Muscle of back (tissue), 13 donors: ENCODE data around the gene ZNF429. TPM values are rescaled to one million over a fixed set of nuclear protein-coding genes. Genes with fewer than 3 reads are reported as not detected.
"Not testable (repeated sequence)": the region's sequence is repeated elsewhere in the genome, so short reads cannot be mapped to it uniquely, and the experiment has no call there.

ENCODE experiments used
- DNase-seq, 3 donors: peaks; one replicate each; pipeline versions ENCODE4 v3.0.0 to v3.0.0-alpha.2; 2013
- long read RNA-seq, 9 donors: transcript quantifications; one replicate each; lab custom pipeline, GENCODE V29; 2026
- polyA plus RNA-seq, 10 donors: library from polyadenylated mRNA; unstranded; fragments of 120-200 nt; gene quantifications; one replicate each; pipeline ENCODE4 v1.2.1, GENCODE V29; 2013; ENCODE audit not compliant: insufficient read length in 10 of 10

Gene ZNF429
- polyA plus RNA-seq = 10 to 100 TPM in 9 of 10 donors, 1 to 10 TPM in 1; 9.9 to 17.7 (median 14.8) TPM
- long read RNA-seq, donor 1, partial matches to known transcripts = 7 of 9 reads
- long read RNA-seq, donor 1, other reads (novel, unspliced or antisense) = 0 of 9 reads
- long read RNA-seq, donor 2, partial matches to known transcripts = 0 of 6 reads
- long read RNA-seq, donor 2, other reads (novel, unspliced or antisense) = 5 of 6 reads
- long read RNA-seq, donor 3 = 0 reads
- long read RNA-seq, donor 4 = 0 reads
- long read RNA-seq, donor 5, partial matches to known transcripts = 9 of 11 reads
- long read RNA-seq, donor 5, other reads (novel, unspliced or antisense) = 0 of 11 reads
- long read RNA-seq, donor 6, partial matches to known transcripts = 0 of 7 reads
- long read RNA-seq, donor 6, other reads (novel, unspliced or antisense) = 5 of 7 reads
- long read RNA-seq, donor 7 = 0 reads
- long read RNA-seq, donor 8, partial matches to known transcripts = 6 of 8 reads
- long read RNA-seq, donor 8, other reads (novel, unspliced or antisense) = 0 of 8 reads
- long read RNA-seq, donor 9 = 0 reads

- peak; percentile 94 to 98 (median 95) for DNase-seq
These were observed at the start of gene ZNF429 for GRCh38 chr19:21505459-21506451. Gene ZNF429 (plus strand): TSS chr19:21505602. CDS start chr19:21505772, 170 bp downstream.

DNA sequence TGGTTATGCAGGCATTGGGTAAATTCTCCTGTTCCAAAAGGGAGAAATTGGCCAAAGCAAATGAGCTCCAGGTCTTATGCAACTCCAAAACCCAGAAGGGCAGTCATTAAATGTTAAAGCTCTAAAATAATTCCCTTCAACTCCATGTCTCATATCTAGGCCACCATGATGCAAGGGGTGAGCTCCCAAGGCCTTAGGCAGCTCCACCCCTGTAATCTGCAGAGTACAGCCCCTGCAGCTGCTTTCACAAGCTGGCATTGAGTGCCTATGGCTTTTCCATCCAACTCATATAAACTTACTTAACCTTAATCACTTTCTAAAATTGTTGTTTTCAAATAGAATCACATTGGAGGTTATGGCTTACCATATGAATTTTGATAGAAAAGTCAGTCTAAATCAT, 44.7 kb upstream of the ZNF429 start:
- DNase-seq = no peak

DNA sequence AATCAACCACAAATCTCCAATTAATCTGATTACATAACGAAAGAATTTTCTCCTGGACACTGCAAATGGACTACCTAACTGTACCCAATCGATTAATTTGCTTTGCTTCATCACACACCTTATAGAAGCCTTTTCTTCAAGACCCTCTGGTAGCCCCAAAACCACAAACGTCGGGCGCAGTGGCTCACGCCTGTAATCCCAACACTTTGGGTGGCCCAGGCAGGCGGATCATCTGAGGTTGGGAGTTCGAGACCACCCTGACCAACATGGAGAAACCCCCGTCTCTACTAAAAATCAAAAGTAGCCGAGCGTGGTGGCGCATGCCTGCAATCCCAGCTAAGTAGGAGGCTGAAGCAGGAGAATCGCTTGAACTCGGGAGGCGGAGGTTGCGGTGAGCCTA, 42.9 kb upstream of the ZNF429 start:
- no peak for DNase-seq

DNA sequence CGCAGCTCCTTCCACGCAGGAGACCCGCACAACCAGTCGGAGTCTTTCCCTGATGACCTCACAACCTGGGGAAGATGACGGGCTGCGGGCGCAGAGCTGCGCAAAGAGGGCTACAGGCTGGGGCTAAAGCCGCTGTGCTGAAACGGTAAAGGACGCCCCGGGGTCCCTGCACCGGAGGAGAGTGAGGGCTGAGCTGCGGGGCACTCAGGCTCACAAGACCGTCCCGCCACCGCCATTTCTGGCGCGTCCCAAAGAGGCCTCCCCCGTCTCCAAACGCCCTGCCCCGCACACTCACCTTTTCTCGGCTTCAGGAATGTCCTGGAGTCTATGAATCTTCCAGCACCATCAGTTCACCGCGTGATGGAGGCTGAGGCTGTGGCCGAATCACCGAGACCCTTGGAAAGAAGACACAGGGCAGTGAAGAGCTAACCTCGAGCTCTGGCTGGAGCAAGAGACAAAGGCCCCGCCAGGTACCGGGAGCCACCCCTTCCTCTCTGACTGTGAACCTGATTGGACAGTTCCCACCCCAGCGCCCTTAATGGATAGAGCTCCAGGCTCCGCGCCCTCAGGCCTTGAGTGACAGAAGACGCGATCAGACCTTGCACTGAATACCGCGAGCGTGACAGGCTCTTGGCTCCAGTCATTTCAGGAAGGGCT, 41.8 kb upstream of the ZNF429 start:
- peak; percentile 25 to 79 (median 58) for DNase-seq

DNA sequence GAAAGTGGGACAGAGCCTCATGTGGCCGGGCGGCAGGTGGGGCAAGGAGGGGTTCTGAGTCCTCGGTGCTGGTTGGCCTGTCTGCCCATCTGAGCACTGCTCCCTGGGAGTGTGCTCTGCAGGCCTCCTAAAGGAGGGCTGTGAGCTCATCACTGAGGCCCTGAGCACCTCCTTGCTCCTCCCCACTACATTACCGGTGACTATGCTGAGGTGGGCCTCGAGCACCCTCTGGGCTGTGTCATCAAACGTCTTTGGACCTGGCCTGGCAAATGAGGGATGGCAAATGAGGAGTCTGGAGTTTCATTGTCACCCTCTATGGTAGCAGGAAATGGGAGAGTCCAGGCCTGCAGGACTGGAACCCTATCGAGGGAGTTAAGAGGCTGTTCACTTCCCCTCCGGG, 38.8 kb upstream of the ZNF429 start:
- no peak for DNase-seq

GRCh38 chr19:21468791-21469190, 36.6 kb upstream of the ZNF429 start:
- no peak for DNase-seq

DNA sequence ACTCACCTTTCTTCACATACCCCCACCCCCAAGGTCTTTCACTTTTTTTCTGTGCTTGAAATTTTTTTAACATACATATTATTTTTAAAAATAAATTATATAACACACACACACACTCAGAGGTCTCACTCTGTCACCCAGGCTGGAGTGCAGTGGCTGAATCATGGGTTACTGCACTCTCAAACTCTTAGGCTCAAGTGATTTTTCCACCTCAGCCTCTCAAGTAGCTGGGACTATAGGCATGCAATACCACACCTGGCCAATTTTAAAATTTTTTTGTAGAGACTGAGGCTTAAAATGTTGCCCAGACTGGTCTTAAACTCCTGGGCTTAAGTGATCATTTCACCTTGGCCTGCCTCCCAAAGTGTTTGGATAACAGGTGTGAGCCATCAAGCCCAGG, 32.9 kb upstream of the ZNF429 start:
- DNase-seq = no peak

GRCh38 chr19:21474671-21475181, 30.7 kb upstream of the ZNF429 start:
- peak; percentile 67 to 94 (median 88) for DNase-seq

GRCh38 chr19:21482361-21482760, 23.0 kb upstream of the ZNF429 start:
- DNase-seq = not testable (repeated sequence)

- peak in 2 of 3 donors; percentile 13 to 48 for DNase-seq
These were observed 22.5 kb upstream of the ZNF429 start for GRCh38 chr19:21482863-21483276.

DNA sequence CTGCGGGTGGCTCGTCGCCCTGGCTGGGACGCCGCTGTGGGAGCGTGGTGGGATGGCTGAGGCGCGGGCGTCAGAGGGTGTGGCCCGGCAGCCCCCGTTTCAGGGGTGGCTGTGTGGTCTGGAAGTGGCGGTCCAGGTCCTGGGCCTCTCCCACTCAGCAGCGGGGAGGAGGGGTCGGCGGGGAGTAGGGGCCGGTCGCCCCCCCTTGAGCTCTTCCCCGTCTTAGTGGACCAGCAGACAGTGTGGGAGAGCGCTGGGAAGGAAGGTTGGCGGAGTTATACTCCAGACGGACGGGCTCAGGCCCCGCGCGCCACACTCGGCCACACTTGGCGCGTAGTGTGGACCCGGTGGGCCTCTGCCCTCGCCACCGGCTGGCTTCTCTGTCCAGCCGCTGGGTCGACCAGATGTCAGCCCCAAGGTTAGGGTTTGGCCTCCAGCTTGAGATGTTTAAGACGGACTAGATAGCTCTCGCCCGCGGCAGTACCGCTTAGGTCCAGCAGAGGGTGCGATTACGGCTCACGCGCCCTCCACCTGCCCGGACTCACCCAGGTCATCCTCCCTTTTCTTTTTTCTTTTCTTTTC, 21.7 kb upstream of the ZNF429 start:
- DNase-seq = peak in 1 of 3 donors; percentile 32

DNA sequence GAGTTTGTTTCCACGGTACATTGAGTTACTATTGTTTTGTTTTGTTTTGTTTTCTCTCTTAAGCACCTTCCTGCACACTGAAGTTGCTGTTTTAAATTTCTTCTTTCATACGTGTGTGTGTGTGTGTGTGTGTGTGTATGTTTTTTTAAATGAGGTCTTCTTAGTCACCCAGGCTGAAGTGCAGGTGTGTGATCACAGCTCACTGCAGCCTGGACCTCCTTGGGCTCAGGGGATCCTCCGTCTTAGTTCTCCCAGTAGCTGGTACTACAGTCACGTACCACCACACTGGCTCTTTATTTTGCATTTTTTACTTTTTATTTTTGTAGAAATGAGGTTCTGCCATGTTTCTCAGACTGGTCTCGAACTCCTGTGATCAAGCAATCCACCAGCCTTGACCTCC, 20.8 kb upstream of the ZNF429 start:
- DNase-seq = no peak

DNA sequence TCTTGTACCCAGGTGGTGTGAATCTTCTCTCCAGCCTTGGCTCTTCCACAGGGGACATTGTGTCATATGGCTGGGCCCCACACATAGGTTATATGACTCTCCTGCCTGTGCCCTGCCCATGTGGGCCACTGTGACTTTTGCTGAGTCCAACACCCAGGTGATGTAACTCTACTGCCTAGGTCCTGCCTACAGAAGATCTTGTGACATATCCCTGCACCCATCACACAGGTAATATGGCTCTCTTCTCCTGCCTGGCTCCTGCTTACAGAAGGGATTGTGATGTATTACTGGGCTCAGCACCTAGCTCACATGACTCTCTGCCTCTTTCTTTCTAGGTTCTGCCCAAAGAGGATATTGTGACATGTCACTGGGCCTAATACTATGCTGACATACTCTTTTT, 19.5 kb upstream of the ZNF429 start:
- no peak for DNase-seq

GRCh38 chr19:21487969-21488368, 17.4 kb upstream of the ZNF429 start:
- DNase-seq = no peak

DNA sequence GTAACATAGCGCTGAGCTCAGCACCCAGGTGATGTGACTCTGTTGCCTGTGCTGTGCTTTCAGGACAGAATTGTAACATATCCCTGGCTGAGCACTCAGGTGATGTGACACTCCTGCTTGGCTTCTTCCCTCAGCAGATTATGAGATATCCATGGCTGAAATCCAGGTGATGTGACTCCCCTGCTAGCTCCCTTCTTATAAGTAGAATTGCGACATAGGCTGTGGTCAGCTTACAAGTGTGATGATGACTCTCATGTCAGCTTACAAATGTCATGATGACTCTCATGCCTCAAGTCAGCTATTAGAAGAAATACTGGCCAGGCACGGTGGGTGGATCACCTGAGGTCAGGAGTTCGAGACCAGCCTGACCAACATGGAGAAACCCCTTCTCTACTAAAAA, 14.3 kb upstream of the ZNF429 start:
- no peak for DNase-seq

DNA sequence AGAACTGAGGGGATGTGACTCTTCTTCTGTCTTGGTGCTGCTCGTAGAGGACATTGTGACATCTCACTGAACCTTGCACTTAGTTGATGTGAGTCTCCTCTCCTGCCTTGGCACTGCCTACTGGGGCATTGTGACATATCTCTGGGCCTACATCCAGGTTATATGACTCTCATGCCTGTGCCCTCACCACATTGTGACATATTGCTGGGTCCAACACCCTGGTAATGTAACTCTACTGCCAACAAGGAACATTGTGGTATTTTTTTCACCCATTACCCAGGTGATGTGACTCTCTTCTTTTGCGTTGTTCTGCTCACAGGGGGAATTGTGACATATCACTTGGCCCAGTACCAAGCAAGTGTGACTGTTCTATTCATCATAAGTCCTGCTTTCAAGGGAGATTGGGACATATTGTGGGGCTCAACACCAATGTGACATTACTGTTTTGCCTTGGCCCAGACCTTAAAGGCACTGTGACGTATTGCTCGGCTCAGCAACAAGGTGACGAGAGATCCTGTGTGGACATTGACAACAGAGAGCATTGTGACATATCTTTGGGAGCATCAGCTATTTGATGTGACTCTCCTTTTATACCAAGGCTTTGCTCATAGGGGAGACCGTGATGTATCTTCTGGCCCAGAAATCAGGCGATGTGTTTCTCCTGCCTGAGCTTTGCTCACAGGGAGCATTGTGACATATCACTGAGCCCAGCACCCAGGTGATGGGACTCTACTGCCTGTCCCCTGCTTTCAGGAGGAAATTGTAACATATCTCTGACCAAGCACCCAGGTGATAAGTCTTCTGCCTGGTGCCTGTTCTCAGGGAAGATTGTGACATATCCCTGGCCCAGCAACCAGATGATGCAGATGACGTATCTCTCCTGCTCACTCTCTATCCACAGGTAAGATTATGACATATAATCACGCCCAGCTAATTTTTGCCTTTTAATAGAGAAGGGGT, 12.2 kb upstream of the ZNF429 start:
- no peak for DNase-seq

GRCh38 chr19:21496876-21497275, 8.5 kb upstream of the ZNF429 start:
- DNase-seq = no peak

GRCh38 chr19:21498651-21499050, 6.8 kb upstream of the ZNF429 start:
- DNase-seq = no peak

GRCh38 chr19:21508198-21508597, 2.8 kb downstream of the ZNF429 start:
- no peak for DNase-seq

- not testable (repeated sequence) for DNase-seq
These were observed 5.7 kb downstream of the ZNF429 start for GRCh38 chr19:21511058-21511457.
